OCI-LY7 (cell line): Measurements from ENCODE around the gene PALS1. TPM values are rescaled to one million over a fixed set of nuclear protein-coding genes. Genes with fewer than 3 reads are reported as not detected.

Source experiments
- BruUV-seq: library from RNA; stranded (reverse); fragments of 400-500 nt; replicated peaks from 2 replicates; lab custom pipeline; 2021; lab: Mats Ljungman, UMichigan
- CTCF ChIA-PET: fragments of 300-600 bp; sonication (Branson Sonifier 250); formaldehyde crosslinking; loops from one replicate; lab custom pipeline; 2022; ENCODE audit warnings: antibody characterized with exemption; ENCODE audit not compliant: unreplicated experiment; lab: Charles Lee
- POLR2A ChIA-PET: fragments of 300-600 bp; sonication (Branson Sonifier 250); formaldehyde crosslinking; loops from one replicate; lab custom pipeline; 2022; ENCODE audit warnings: antibody characterized with exemption; lab: Charles Lee
- DNase-seq: peaks from one replicate; pipeline ENCODE4 v3.0.0-alpha.2; 2015; ENCODE audit warnings: low spot score
- H2AFZ ChIP-seq: fragments of 200-600 bp; sonication (generic), shearing (Covaris generic); 2 replicates; pipeline ENCODE4 v1.6.1; 2014; ENCODE audit warnings: mild to moderate bottlenecking, antibody characterized with exemption, low read length, moderate library complexity
- H3K27ac ChIP-seq: fragments of 200-600 bp; sonication (generic); 2 replicates; pipeline ENCODE4 v1.5.1; 2014; ENCODE audit warnings: mixed run types, low read depth, mild to moderate bottlenecking, moderate library complexity, low read length, inconsistent platforms; ENCODE audit not compliant: poor library complexity, severe bottlenecking
- H3K36me3 ChIP-seq: fragments of 200-600 bp; sonication (generic); 2 replicates; pipeline ENCODE4 v1.6.1; 2014; ENCODE audit warnings: mild to moderate bottlenecking, antibody characterized with exemption, low read length, moderate library complexity, mixed read lengths; ENCODE audit not compliant: insufficient read depth
- H3K4me1 ChIP-seq: fragments of 200-600 bp; sonication (generic); 2 replicates; pipeline ENCODE4 v1.5.1; 2014; ENCODE audit warnings: mild to moderate bottlenecking, low read length; ENCODE audit not compliant: insufficient read depth, poor library complexity, severe bottlenecking
- H3K4me2 ChIP-seq: fragments of 200-600 bp; sonication (generic); 2 replicates; pipeline ENCODE4 v1.6.1; 2014; ENCODE audit warnings: mild to moderate bottlenecking, low read length
- H3K4me3 ChIP-seq: fragments of 200-600 bp; sonication (generic); 2 replicates; pipeline ENCODE4 v1.5.1; 2014; ENCODE audit warnings: mild to moderate bottlenecking, low read depth, low read length; ENCODE audit not compliant: poor library complexity, severe bottlenecking
- H3K79me2 ChIP-seq: fragments of 200-600 bp; sonication (generic); 2 replicates; pipeline ENCODE4 v1.6.1; 2016; ENCODE audit warnings: low read depth, mild to moderate bottlenecking, low read length, moderate library complexity, mixed read lengths; ENCODE audit not compliant: insufficient read depth
- H3K9me2 ChIP-seq: fragments of 200-600 bp; sonication (generic); 2 replicates; pipeline ENCODE4 v1.6.1; 2016; ENCODE audit warnings: mild to moderate bottlenecking, low read length, mixed read lengths; ENCODE audit not compliant: insufficient read depth
- H3K9me3 ChIP-seq: fragments of 200-600 bp; sonication (generic); 2 replicates; pipeline ENCODE4 v1.6.1; 2014; ENCODE audit warnings: mild to moderate bottlenecking, mixed run types, low read length, mixed read lengths
- H4K20me1 ChIP-seq: fragments of 200-600 bp; sonication (generic); 2 replicates; pipeline ENCODE4 v1.6.1; 2014; ENCODE audit warnings: mild to moderate bottlenecking, antibody characterized with exemption, low read length, moderate library complexity, mixed read lengths; ENCODE audit not compliant: insufficient read depth
- CTCF ChIP-seq: fragments of 200-600 bp; sonication (generic); conservative IDR thresholded peaks from 2 replicates; pipeline ENCODE4 v1.5.1; 2014; ENCODE audit warnings: mild to moderate bottlenecking, antibody characterized with exemption, low read length, moderate library complexity, mixed read lengths
- EZH2phosphoT487 ChIP-seq: fragments of 200-600 bp; sonication (generic); IDR thresholded peaks from 2 replicates; pipeline ENCODE4 v1.6.1; 2018; ENCODE audit warnings: low read depth, borderline replicate concordance, mild to moderate bottlenecking, mixed run types, antibody characterized with exemption, low read length, moderate library complexity, mixed read lengths
- intact Hi-C: fragments of 100-400 bp; cut with micrococcal nuclease; formaldehyde crosslinking; loops from one replicate; pipeline ENCODE4 v1.10.0; 2022; ENCODE audit not compliant: unreplicated experiment
- total RNA-seq, 2 experiments: library from RNA; depleted of rRNA in 1 of 2; stranded (reverse); fragments of >200 nt in 1 of 2; shearing (Covaris generic) in 1 of 2; gene quantifications; 2 replicates each; pipeline ENCODE4 v1.2.3, GENCODE V29; 2014 to 2022

PALS1 gene
- total RNA-seq, 2 experiments from 2014 or later = 14.1 to 19.6 TPM

- H3K4me3 ChIP-seq = peak overlapping the region; percentile 79
- peaks cover 15% of the 10 kb centered on the region for H3K4me1 ChIP-seq
- peak; percentile 97 for DNase-seq
- H3K9me3 ChIP-seq = peaks cover 13% of the 10 kb centered on the region; the same call in 1 of the 2 replicates
- intact Hi-C loops = loop anchor here (1.0 to 2.0 kb wide), 2 partner anchors 120 to 247 kb away; partner anchors contain the start of genes EIF2S1 and TMEM229B
- H3K79me2 ChIP-seq = peaks cover 36% of the 10 kb centered on the region
- peak overlapping the region; percentile 96 for H2AFZ ChIP-seq
- no TSS peak for BruUV-seq
- peak overlapping the region; percentile 93 for H3K4me2 ChIP-seq
- POLR2A ChIA-PET = interaction anchor here (1.4 kb wide), 2 partner anchors 8 to 11 kb away, joined by 3 to 4 read pairs; no protein-coding TSS in a partner anchor
- no peak for TF ChIP-seq EZH2phosphoT487
- no peak for TF ChIP-seq CTCF
- no peaks in the 10 kb centered on the region for H3K9me2 ChIP-seq
- peaks cover 7% of the 10 kb centered on the region; the same call in 1 of the 2 replicates for H4K20me1 ChIP-seq
- CTCF ChIA-PET = no interaction called here
- H3K27ac ChIP-seq = peak overlapping the region; percentile 57
- peaks cover 13% of the 10 kb centered on the region; the same call in 1 of the 2 replicates for H3K36me3 ChIP-seq
Observed at GRCh38 chr14:67240978-67241410, 241 bp upstream of the PALS1 start.

- H3K27ac ChIP-seq = peak overlapping the region; percentile 57
- H3K79me2 ChIP-seq = peaks cover 43% of the 10 kb centered on the region
- CTCF ChIA-PET = no interaction called here
- BruUV-seq = no TSS peak
- peak overlapping the region; percentile 79 for H3K4me3 ChIP-seq
- peak overlapping the region; percentile 65; the same call in 1 of the 2 replicates for H2AFZ ChIP-seq
- TF ChIP-seq EZH2phosphoT487 (no peak), CTCF (no peak)
- peaks cover 13% of the 10 kb centered on the region; the same call in 1 of the 2 replicates for H3K36me3 ChIP-seq
- peak overlapping the region; percentile 93 for H3K4me2 ChIP-seq
- peaks cover 13% of the 10 kb centered on the region; the same call in 1 of the 2 replicates for H3K9me3 ChIP-seq
- H3K9me2 ChIP-seq = no peaks in the 10 kb centered on the region
- POLR2A ChIA-PET = interaction anchor here (0.9 to 1.2 kb wide), 3 partner anchors 10 to 16 kb away, joined by 3 to 10 read pairs (median 3); no protein-coding TSS in a partner anchor
- peaks cover 7% of the 10 kb centered on the region; the same call in 1 of the 2 replicates for H4K20me1 ChIP-seq
- peaks cover 15% of the 10 kb centered on the region for H3K4me1 ChIP-seq
- no peak for DNase-seq
- intact Hi-C loops = no loop called here
Observed at GRCh38 chr14:67242168-67242420, 859 bp downstream of the PALS1 start.

GRCh38 chr14:67245104-67245503 lies 3.9 kb downstream of the PALS1 start:
- H3K9me3 ChIP-seq = peaks cover 13% of the 10 kb centered on the region; the same call in 1 of the 2 replicates
- no peaks in the 10 kb centered on the region for H3K9me2 ChIP-seq
- DNase-seq = no peak
- peaks cover 58% of the 10 kb centered on the region for H3K79me2 ChIP-seq
- peaks cover 7% of the 10 kb centered on the region; the same call in 1 of the 2 replicates for H4K20me1 ChIP-seq
- H3K27ac ChIP-seq = no peak overlapping the region
- BruUV-seq = no TSS peak
- intact Hi-C loops = no loop called here
- TF ChIP-seq CTCF = no peak
- no peak for TF ChIP-seq EZH2phosphoT487
- CTCF ChIA-PET = no interaction called here
- POLR2A ChIA-PET = no interaction called here
- H3K4me2 ChIP-seq = no peak overlapping the region
- H2AFZ ChIP-seq = no peak overlapping the region
- peaks cover 13% of the 10 kb centered on the region for H3K4me1 ChIP-seq
- H3K4me3 ChIP-seq = no peak overlapping the region
- peaks cover 13% of the 10 kb centered on the region for H3K36me3 ChIP-seq
